SW480 (cell line): ENCODE results near the gene COX7A2L.
"Not testable (repeated sequence)": the region's sequence is repeated elsewhere in the genome, so short reads cannot be mapped to it uniquely, and the experiment has no call there.

Experiments used
- DNase-seq: peaks from one replicate; pipeline ENCODE4 v3.0.0-alpha.2; 2016; ENCODE audit warnings: low spot score

The COX7A2L gene

DNA sequence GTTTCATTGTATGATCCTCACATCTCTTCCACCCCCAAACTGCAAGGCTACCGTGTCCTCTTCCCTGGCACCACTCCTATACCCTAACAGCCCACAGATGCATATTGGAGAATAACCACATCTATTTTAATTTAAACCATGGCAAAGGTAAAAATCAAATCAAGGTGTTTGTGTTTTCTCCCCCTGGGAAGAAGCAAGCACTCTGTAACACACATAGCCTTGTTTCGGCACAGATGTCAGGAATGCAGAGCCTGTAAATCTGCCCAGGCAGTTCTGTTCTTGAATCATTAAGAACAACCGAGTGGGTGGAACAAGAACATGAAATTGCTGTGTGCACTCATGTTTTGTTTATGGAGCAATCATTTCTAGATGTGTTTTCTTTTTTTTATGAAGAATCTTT lies 6.8 kb upstream of the COX7A2L start:
- no peak for DNase-seq

DNA sequence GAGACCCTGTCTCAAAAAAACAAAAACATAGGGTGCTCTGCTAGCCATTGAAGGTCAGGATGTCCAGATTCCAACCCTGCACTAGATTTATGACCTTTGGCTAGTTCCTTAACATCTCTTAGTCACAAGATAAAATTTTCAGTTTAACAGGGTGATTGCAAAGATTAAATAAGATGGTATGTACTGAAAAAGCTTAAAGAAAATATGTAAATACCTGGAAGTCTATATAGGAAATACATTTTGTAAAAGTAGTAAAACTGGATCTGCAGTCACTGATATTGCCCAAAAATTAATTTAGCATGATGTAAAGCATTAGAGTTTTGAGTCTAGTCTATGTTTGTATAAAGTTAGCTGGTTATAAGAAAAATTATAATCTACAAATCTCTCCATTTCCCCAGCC lies 5.4 kb upstream of the COX7A2L start:
- DNase-seq, result no peak

DNA sequence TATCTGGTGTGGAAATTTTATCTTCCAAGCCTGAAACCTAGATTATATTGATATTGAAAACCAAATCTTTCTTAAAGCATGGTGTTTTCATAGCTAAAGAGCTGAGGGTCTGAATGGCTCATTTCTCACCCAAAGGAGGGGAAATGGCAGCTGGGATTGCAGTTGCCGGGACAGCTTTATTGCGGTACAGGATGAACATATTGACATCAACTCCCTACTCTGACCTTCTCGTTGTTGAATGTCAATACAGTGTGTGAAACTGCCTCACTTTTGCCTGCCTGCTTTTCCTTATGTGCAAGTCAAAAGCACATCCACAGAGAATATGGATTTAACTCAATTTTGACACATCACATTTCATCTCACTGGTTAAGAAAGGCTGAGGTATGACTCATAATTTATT lies 3.6 kb upstream of the COX7A2L start:
- DNase-seq, result no peak

DNA sequence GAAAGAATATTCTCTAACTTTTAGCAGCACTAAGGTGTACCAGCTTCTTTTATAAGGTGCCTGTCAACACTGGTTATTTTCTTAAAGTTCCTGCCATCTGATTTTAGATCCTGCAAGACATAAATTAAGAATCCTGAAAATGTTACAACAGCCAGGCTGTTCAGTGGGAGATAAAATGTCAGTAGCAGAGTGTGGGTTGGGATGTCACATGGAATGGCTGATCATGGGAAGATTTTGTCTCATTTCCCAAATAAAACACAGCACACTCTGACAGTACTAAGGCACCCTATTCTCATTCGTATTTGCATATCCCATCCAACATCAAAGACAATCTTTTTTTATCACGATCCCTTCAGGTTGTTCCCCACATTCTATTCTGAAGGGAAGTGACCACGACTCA lies 2.4 kb upstream of the COX7A2L start:
- DNase-seq, result no peak

DNA sequence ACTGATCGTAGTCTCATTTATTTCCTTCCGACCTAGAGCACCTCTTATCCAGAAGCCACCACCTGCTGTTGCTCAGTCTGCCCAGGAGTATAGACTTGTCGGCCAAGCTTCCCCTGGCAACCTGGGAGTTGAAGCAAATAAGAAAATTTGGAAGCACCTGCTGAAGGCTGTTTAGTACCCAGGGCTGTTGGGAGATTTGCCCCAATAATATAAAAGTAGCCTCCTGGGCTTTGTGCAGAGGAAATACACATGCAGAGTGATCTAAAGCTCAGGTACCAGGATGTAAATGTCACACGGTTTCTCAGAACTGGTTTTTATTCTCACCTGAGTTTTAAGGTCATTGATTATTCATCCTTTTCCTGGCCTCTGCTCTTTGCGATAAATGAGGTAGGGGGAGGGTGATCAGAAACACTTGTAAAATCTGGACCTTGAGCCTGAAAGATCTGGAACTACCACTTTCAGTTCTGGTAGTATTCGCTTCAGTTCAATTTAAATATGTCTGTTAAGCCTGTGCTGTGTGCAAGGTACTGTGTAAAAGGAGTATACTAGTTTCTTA lies 789 bp upstream of the COX7A2L start:
- DNase-seq, result no peak

DNA sequence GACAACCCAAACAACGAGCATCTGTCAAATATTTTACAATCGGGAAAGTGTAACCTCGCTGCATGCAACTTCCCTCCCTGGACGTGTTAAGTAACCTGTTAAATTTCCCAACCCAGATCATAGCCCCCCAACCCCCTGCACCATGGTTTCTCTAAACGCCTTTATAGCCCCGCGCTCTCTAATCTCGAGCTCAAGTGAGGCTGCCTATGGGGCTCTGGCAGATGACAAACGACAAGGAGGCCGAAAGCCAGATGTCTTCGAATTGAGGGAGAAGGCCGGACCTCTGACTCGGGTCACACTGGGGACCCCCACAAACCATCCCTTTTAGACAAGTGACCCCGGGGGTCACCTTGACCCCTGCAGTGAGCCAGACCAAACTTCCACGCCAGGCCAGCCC lies 526 bp downstream of the COX7A2L start:
- no peak for DNase-seq

DNA sequence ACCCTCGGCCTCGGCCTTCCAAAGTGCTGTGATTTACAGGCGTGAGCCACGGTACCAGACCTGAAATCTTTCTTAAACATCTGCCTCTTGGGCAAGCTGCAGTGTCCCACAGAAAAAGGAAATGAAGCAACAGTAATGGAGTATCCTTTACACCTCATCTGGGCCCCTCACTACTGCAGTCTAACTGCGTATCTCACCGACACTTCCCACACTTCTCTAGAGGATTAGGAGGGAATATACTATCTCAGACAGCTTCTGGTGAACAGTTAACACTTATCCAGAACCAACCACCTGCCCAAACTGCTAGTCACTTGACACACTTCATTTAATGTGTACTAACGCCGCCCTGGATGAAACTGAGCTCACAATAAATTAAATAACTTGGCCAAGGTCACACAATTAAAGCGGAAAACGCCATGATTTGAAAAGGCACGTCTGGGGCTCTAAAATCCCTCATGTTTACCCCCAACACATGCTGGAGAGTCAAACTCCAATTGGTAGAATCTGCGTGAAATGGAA lies 993 bp downstream of the COX7A2L start:
- peak; percentile 20 for DNase-seq

DNA sequence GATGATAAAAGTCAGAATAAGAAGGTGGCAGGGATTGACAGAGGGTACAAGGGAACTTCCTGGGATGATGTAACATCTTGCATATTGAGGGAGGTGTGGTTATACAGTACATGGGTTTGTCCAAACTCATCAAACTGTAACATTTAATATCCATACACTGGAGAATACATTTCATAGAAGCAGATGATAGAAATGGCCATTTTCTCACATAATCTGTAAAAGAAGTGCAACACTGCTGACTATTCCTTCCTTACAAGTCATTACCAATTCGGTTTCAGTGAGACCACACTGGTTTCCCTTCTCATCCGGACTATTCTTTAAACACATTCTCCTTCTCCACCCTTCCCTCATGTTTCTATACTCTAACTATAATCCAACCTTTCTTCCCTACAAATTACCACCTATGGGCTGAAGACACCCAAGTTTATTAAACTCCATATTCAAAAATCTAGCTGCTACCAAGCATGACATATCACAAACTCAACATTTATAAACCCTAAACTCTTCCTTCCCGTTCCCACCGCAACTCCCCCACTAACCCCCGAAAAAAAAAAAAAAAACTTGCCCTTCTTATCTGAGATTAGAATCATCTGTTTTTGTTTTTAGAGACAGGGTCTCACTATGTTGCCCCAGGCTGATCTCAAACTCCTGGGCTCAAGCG lies 1.6 kb downstream of the COX7A2L start:
- DNase-seq, result peak; percentile 36

DNA sequence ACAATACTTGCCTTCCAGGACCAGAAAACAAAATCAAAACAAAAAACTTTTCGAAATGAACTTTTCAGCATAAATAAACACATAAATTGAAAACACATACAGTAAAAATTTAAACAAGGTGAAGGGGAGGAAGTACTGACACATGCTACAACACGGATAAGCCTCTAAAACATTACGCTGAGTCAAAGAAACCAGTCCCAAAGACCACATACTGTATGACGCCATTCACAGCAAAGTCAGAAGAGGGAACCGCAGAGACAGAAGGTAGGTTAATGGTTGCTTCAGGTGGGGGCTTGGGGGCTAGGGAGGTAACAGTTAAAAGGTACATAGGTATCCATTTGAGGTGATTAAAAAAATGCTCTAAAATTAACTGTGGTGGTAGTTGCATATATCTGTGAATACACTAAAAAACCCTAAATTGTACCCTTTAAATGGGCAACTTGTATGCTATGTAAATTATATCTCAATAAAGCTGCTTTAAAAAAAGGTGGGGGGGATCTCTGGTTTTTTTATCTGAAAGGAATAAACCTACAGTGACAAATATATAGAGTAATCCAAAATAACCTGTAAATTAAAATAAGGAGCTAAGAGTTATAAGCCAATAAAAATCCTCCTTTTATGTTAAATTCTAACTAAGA lies 7.1 kb downstream of the COX7A2L start:
- DNase-seq, result no peak

DNA sequence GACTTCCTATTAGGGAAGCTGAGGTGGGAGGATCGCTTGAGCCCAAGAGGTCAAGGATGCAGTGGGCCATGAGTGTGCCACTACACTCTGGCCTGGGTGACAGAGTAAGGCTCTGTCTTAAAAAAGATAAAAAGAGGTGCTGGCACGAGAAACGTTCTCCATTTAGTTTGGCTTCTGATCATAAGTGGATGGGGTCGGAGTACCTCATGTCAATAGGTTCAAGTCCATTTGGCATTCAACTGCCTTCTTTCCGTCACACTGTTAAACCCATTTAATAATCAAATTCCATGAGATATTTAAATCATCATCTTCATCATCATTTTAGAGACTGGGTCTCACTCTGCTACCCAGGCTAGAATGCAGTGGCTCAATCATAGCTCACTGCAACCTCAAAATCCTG lies 9.2 kb downstream of the COX7A2L start:
- DNase-seq, result no peak

DNA sequence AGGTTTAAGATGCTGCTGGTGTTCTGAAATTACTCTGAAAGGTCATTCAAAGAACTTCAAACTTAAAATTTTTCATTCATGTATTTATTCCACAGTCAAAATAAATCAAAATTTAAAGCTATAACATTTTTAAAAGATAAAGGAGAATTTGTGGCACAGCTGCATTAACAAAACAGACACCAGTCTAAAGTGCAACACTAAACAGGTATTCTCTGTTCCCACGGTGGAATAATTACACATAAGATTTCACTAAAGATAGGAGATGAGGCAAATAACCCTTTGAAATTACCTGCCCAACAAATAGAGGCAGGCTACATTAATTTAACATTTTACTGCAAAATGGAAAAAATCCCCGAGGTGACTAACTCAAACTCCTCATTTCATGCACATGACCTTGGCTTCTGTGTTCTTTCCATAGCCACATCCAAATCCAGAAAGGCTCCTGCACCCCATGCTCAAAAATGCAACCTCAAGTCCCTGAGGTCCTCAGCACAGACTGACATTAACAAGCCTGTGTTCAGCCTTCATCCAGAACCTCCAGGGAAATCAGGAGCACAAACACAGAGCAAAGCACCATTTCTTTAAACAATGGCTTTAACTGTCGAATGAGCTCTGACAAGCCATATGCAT lies 10.5 kb downstream of the COX7A2L start:
- DNase-seq, result no peak

DNA sequence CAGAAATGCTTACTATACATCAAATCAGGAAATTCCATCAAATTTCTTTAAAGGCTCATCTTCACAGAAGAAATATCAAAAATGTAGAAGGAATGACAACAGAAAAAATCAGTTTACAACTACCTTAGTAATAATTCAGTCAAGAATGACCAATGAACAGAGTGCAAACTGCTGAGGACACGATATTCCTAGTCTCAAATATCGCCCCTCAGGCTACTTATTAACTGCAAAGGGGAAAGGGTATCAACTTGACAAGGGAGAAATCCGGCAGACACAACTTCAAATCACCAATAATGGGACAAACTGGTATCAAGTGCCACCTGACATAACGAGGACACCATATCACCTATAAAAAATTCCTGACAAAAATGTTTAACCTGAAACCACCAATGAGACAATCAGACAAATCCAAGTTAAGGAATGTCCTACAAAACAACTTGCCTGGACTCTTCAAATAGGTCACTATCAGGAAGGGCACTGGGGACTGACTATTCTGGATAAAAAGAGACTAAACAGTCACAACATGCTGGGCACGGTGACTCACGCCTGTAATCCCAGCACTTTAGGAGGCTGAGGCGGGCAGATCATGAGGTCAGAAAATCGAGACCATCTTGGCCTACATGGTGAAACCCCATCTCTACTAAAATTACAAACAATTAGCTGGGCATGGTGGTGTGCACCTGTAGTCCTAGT lies 12.8 kb downstream of the COX7A2L start:
- DNase-seq, result no peak

DNA sequence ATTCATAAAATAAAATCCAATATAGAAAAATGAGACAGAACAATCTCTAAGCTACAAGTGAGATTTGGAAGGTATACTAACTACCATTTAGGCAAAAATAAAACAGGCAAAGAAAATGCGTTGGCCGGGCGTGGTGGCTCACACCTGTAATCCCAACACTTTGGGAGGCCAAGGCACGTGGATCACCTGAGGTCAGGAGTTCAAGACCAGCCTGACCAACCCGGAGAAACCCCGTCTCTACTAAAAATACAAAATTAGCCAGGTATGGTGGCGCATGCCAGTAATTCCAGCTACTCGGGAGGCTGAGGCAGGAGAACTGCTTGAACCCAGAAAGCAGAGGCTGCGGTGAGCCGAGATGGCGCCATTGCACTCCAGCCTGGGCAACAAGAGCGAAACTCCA lies 13.5 kb downstream of the COX7A2L start:
- not testable (repeated sequence) for DNase-seq

DNA sequence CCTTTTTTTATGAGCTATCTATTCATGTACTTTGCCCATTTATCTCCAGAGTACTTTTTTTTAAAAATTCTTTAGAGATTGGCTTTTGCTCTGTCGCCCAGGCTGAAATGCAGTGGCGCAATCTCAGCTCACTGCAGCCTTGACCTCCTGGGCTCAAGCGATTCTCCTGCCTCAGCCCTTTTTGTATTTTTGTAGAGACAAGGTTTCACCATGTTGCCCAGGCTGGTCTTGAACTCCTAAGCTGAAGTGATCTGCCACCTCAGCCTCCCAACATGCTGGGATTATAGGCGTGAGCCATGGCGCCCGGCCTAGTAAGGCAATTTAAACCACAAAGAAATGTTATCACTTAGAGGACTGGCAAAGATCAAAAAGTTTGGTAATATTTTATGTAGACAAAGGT lies 14.2 kb downstream of the COX7A2L start:
- DNase-seq, result not testable (repeated sequence)

DNA sequence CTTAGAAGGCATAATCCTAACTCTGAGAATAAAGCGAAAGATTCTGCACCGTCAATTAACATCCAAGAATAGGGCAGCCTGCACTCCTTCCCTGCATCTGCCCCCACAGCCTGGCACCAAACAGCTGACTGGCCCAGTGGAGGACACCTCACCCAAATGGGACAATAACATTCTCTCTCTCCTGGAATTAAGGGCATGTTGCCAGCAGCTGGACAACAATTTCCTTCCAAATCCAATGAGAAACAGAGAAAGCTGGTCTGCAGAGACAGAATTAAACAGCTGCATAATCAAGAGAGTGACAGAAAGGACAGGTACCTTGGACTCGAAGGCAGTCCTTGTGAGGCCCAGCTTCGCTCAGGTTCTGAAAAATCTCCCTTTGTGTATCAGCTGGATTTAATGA lies 15.0 kb downstream of the COX7A2L start:
- no peak for DNase-seq

DNA sequence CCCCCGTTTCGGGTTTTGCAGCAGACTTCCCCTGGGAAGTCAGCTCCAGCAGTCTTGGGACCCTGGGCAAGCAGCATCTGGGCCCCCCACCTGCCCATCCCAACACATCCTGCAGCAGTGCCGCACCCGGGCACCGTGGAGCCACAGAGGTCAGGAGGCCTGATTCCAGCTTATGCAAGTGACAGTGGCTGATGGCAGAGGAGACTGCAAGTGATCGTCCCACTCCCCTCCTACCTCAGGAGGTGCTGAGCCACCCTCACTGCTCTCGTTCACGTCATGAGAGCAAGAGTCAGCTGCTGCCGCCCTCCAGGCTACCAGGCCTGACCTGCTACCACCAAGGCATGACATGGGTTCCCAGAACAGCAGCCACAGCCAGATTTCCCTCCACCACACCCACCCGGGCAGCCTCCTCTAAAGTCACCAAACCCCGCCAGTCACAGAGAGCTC lies 18.2 kb downstream of the COX7A2L start:
- DNase-seq, result no peak

DNA sequence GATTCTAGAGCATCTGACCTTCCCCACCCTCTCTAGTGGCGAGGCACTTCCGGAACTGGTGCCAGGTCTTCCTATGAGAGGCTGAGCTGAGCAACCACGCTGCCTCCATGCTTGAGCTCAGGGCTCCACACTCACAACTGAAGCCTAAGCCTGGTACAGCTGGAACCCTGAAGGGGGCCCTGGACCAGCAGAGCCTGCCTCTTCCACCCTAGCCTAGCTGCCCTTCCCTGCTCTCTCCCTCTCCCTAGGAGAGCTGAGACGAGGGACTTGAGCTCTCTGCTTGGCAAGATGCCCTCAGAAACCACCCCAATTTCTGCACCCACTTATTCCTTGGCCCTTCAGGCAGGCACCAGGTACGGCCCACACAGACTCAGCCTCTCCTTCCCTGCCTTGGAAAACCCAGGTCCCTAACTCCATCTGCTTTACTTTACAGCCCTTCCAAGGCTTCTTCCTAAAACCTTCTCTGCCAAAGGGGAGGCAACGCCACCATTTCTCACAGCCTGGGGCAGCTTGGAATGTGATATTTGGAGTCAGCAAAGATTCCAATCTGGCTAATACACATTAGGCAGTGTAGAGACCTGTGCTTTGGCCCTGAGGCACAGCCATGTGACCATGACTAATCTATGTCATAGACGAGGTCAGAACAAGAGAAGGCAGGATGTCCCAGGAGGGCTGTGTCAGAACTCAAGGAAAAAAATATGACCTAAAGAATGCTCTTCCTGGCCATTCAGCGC lies 18.8 kb downstream of the COX7A2L start:
- DNase-seq, result peak; percentile 40

DNA sequence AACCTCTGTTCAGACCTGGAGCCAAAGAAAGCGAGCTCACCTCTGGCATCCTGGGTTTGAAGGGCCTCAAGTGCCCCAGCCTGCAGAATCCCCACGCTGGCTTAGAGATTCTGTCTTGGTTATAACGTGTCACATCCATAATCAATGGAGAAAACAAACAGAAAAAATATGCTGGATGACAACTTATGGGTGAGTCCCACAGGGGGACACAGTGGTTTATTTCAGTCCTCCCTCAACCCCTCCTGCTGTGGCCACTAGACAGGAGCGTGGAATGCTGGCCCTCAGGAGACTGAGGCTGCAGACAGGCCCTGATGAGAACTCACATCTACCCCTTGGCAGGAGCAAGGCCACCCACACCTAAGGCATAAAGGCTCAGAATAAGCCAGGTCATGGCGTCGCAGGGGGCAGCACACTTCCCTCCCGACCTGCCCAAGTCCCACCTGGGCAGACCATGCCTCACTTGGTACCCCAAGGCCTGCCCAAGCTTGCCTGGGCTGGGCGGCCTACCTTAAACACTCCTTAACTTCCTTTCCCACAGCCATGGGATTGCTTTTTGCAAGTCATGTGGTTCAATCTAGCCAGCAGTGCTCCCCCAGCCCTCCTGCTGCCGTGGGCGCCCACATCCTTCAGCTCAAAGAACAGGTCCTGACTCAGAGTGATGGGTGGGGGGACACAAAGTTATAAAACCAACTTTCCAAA lies 19.9 kb downstream of the COX7A2L start:
- no peak for DNase-seq

DNA sequence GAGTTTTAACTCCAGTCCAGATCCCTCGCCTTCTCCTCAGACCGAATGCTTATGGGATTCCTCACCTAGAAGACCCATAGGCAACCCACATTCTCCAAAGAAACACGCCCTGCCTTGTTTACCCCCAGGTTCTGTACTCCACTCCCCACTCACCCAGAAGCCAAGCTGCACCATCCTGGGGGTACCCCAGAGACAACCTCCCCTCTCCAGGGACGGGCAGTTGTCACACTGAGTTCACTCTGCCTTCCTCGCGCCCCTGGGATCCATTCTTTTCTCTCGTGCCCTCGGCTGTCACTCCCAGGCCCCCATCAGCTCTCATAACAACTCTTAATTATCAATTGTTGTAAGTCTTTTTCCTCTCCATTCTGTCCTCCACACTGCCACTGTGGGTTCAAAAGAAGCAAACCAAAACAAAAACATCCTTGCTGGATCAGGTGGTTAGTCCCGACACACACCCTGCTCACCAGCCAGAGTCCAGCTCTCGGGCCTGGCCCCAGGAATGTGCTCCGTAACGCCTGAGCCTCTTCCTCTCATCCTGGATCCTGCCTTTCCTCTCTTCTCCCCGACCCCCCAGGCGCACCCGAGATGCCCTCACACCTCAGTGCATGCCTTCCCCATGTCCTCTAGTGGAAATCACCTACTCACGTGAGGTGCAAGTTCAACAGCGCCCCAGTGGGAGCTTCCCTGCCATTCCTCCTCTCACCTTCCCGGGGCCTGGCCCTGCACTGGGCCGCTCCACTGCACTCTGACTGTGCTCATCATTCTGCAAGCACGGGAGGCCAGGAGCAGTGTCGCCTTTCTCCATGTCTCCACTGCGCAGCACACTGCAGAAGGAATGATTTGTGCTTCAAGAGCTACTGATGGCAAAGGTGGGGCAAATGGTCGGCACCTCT lies 20.7 kb downstream of the COX7A2L start:
- no peak for DNase-seq
